RCC 7860 (cell line): ENCODE data around the gene DISC1.
"Not testable (repeated sequence)": the region's sequence is repeated elsewhere in the genome, so short reads cannot be mapped to it uniquely, and the experiment has no call there.

Source experiments
- DNase-seq: peaks from one replicate; pipeline ENCODE4 v3.0.0-alpha.2; 2015; ENCODE audit warnings: low spot score
- FAIRE-seq: peaks from 2 replicates; lab custom pipeline; 2012; peaks lifted over from hg19 to GRCh38; lab: Jason Lieb, UNC

DISC1 gene

GRCh38 chr1:231634323-231635013, 7.9 kb downstream of the DISC1 start:
- DNase-seq (no peak), FAIRE-seq (no peak)

- DNase-seq (peak; percentile 36), FAIRE-seq (peak; percentile 37)
Observed at GRCh38 chr1:231636157-231636556, 9.6 kb downstream of the DISC1 start.

- not testable (repeated sequence) for DNase-seq, FAIRE-seq
Observed at GRCh38 chr1:231636922-231637321, 10.3 kb downstream of the DISC1 start.

DNA sequence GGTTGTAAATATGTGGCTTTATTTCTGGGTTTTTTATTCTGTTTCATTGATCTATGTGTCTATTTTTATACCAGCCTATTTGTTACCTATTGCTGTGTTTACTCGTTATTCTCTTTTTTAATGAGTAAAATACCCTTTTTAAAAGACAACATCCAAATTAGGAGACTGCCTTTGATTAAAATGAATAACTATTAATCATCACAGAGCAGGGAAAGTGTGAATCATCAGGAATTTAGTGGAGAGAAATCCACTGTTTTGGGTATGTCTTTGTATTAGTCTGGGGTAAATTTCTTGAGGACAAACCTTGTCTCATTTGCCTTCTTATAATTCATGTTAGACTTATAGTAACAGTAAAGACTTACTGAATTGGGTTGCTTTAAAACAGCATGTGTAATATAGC, 12.1 kb downstream of the DISC1 start:
- FAIRE-seq (no peak), DNase-seq (no peak)

GRCh38 chr1:231639819-231640218, 13.2 kb downstream of the DISC1 start:
- FAIRE-seq (no peak), DNase-seq (no peak)

GRCh38 chr1:231641444-231641843, 14.9 kb downstream of the DISC1 start:
- not testable (repeated sequence) for DNase-seq, FAIRE-seq

GRCh38 chr1:231642061-231642460, 15.5 kb downstream of the DISC1 start:
- not testable (repeated sequence) for FAIRE-seq, DNase-seq

- FAIRE-seq (no peak), DNase-seq (no peak)
Observed at GRCh38 chr1:231642618-231643017, 16.0 kb downstream of the DISC1 start.

- DNase-seq = no peak
- no peak for FAIRE-seq
Observed at GRCh38 chr1:231643071-231643934, 16.7 kb downstream of the DISC1 start.

DNA sequence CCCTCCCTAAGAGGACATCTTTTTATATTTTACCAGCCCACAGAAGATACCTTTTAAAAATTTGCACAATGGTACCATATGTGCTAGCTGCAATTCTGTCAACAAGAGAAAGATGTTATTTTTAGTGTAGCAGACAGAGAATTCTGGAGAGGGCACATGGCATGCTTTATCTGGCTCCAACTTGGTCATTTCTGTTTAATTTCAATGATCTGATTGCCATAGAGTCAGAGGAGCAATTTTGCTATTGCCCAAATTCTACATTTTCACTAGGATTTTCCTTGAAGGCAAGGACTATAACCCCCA, 17.3 kb downstream of the DISC1 start:
- no peak for DNase-seq
- no peak for FAIRE-seq

DNA sequence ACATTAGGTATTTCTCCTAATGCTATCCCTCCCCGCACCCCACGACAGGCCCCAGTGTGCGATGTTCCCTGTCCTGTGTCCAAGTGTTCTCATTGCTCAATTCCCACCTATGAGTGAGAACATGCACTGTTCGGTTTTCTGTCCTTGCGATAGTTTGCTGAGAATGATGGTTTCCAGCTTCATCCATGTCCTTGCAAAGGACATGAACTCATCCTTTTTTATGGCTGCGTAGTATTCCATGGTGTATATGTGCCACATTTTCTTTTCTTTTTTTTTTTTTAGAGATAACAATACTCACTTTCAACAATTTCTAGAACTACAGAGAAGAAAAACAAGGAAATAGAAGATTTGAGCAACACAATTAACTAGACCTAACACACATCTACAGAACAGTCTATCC, 19.0 kb downstream of the DISC1 start:
- not testable (repeated sequence) for DNase-seq, FAIRE-seq

DNA sequence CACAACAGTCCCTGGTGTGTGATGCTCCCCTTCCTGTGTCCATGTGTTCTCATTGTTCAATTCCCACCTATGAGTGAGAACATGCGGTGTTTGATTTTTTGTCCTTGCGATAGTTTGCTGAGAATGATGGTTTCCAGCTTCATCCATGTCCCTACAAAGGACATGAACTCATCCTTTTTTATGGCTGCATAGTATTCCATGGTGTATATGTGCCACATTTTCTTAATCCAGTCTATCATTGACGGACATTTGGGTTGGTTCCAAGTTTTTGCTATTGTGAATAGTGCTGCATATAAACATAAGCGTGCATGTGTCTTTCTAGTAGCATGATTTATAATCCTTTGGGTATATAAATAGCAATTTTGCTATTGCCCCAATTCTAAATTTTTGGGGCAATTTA, 19.6 kb downstream of the DISC1 start:
- not testable (repeated sequence) for DNase-seq, FAIRE-seq

- not testable (repeated sequence) for DNase-seq, FAIRE-seq
Observed at GRCh38 chr1:231651621-231652260, 25.2 kb downstream of the DISC1 start.

DNA sequence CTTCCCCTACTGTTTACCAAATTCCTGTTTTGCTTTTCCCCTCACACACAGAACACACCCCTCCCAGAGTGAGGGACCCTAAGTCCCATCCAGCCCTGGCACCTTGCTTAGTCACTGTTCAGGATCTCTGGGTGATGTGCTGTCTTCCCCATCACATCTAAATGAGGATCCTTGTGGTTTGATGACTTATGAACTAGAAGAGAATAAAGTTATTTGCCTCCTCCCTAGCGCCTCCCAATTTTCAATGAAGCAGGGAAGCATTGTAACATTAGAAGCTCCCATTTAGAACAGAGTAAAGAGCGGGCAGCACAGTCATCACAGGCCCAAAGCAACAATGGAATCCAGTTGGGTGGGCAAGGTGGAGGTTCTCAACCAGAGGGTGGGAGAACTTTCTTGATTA, 27.0 kb downstream of the DISC1 start:
- DNase-seq (no peak), FAIRE-seq (no peak)

GRCh38 chr1:231656741-231657140, 30.2 kb downstream of the DISC1 start:
- DNase-seq = no peak
- FAIRE-seq = no peak

DNA sequence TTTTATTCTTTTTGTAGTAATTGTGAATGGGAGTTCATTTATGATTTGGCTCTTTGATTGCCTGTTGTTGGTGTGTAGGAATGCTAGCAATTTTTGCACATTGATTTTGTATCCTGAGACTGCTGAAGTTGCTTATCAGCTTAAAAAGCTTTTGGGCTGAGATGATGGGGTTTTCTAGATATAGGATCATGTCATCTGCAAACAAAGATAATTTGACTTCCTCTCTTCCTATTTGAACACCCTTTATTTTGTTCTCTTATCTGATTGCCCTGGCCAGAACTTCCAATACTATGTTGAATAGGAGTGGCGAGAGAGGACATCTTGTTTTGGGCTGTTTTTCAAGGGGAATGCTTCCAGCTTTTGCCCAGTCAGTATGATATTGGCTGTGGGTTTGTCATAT, 31.6 kb downstream of the DISC1 start:
- not testable (repeated sequence) for FAIRE-seq, DNase-seq

GRCh38 chr1:231660198-231660597, 33.6 kb downstream of the DISC1 start:
- FAIRE-seq = no peak
- DNase-seq = no peak

- no peak for DNase-seq
- FAIRE-seq = no peak
Observed at GRCh38 chr1:231663211-231663792, 36.7 kb downstream of the DISC1 start.

- FAIRE-seq = no peak
Observed at GRCh38 chr1:231665101-231665500, 38.5 kb downstream of the DISC1 start.

DNA sequence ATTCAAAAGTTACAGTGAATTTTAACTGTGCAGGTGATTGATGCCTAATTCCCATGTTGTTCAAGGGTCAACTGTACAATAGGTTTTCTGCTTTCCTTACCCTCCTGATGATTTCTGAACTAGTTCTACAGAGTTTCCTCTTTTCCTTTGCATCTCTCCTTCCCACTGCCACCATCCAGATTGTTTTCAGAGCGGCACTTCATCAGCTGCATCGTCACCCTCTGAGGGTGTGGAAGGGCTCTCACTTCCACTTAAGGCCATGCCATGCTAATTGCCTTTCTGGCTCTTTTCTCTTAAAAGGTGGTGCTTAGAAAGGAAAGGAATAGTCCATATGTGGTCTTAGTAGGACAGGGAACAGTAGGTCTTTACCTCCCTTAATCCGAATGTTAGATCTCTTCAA, 39.1 kb downstream of the DISC1 start:
- DNase-seq (no peak), FAIRE-seq (no peak)

More at GRCh38 chr1:231665101-231665500, 38.5 kb downstream of the DISC1 start:
- no peak for DNase-seq

GRCh38 chr1:231666220-231666936, 39.8 kb downstream of the DISC1 start:
- DNase-seq = no peak
- no peak for FAIRE-seq
